Smooth muscle cell (in vitro differentiated cells): ENCODE measurements around the gene MPPED1. TPM values are rescaled to one million over a fixed set of nuclear protein-coding genes. Genes with fewer than 3 reads are reported as not detected.

ENCODE experiments used
- DNase-seq: peaks from one replicate; lab custom pipeline; 2025; ENCODE audit not compliant: unreplicated experiment; lab: John Stamatoyannopoulos, UW
- H2AFZ ChIP-seq: fragments of 200-600 bp; sonication (generic); 2 replicates; pipeline ENCODE4 v1.6.0; 2016; ENCODE audit warnings: antibody characterized with exemption, low read depth, mild to moderate bottlenecking
- H3F3A ChIP-seq: fragments of 200-600 bp; sonication (generic); 2 replicates; pipeline ENCODE4 v1.6.0; 2017; ENCODE audit warnings: antibody characterized with exemption, low read depth
- H3K27ac ChIP-seq: fragments of 200-600 bp; sonication (generic); 2 replicates; pipeline ENCODE4 v1.5.1; 2016; ENCODE audit warnings: low read depth, mild to moderate bottlenecking
- H3K27me3 ChIP-seq: fragments of 200-600 bp; sonication (generic); 2 replicates; pipeline ENCODE4 v1.6.1; 2016; ENCODE audit warnings: low read depth, mild to moderate bottlenecking
- H3K36me3 ChIP-seq: fragments of 200-600 bp; sonication (generic); 2 replicates; pipeline ENCODE4 v1.5.1; 2016; ENCODE audit warnings: low read depth
- H3K4me1 ChIP-seq: fragments of 200-600 bp; sonication (generic); 2 replicates; pipeline ENCODE4 v1.5.1; 2016; ENCODE audit warnings: low read depth
- H3K4me2 ChIP-seq: fragments of 200-600 bp; sonication (generic); 2 replicates; pipeline ENCODE4 v1.6.0; 2016; ENCODE audit warnings: mild to moderate bottlenecking
- H3K4me3 ChIP-seq: fragments of 200-600 bp; sonication (generic); 2 replicates; pipeline ENCODE4 v1.5.1; 2016; ENCODE audit warnings: mild to moderate bottlenecking
- H3K79me2 ChIP-seq: fragments of 200-600 bp; sonication (generic); 2 replicates; pipeline ENCODE4 v1.6.0; 2016; ENCODE audit warnings: low read depth, mild to moderate bottlenecking
- H3K9ac ChIP-seq: fragments of 200-600 bp; sonication (generic); 2 replicates; pipeline ENCODE4 v1.6.0; 2016; ENCODE audit warnings: low read depth
- H3K9me3 ChIP-seq: fragments of 200-600 bp; sonication (generic); replicated peaks from 2 replicates; pipeline ENCODE4 v1.5.1; 2016; ENCODE audit warnings: low read depth
- H4K20me1 ChIP-seq: fragments of 200-600 bp; sonication (generic); 2 replicates; pipeline ENCODE4 v1.6.0; 2016; ENCODE audit warnings: low read depth
- CTCF ChIP-seq: fragments of 200-600 bp; sonication (generic); IDR thresholded peaks from 2 replicates; pipeline ENCODE4 v1.5.1; 2017; ENCODE audit warnings: borderline replicate concordance, mild to moderate bottlenecking, antibody characterized with exemption; ENCODE audit not compliant: insufficient read depth, poor library complexity, severe bottlenecking
- WGBS: methylation state at CpG from one replicate; pipeline ENCODE4 v1.1.7; 2016; ENCODE audit warnings: low lambda C conversion rate; 5-methylcytosine and 5-hydroxymethylcytosine counted together
- polyA plus RNA-seq: library from polyadenylated mRNA; unstranded; fragments of >200 nt; fragmentation: Nextera tagmentation; extraction: Ambion mirVana; gene quantifications from 2 replicates; pipeline ENCODE4 v1.2.1, GENCODE V29; 2016
- total RNA-seq: library from RNA; depleted of rRNA; stranded (reverse); fragments of >200 nt; gene quantifications from 2 replicates; pipeline ENCODE4 v1.2.3, GENCODE V29; 2014

MPPED1 gene
- total and polyA plus RNA-seq, 2 experiments from 2014 or later = not detected

GRCh38 chr22:43526946-43527345 is 115.1 kb downstream of the MPPED1 start:
- no peaks in the 10 kb centered on the region for H3K27me3 ChIP-seq
- DNase-seq = no peak
- H3K4me2 ChIP-seq = no peak overlapping the region
- WGBS = 92% methylated on average over 5 of the region's 5 CpGs
- no peaks in the 10 kb centered on the region for H3K4me1 ChIP-seq
- no peaks in the 10 kb centered on the region for H3F3A ChIP-seq
- H3K9ac ChIP-seq = no peak overlapping the region
- no peaks in the 10 kb centered on the region for H3K36me3 ChIP-seq
- H3K27ac ChIP-seq = no peak overlapping the region
- TF ChIP-seq CTCF = no peak
- no peaks in the 10 kb centered on the region for H3K9me3 ChIP-seq
- no peak overlapping the region for H3K4me3 ChIP-seq
- no peaks in the 10 kb centered on the region for H4K20me1 ChIP-seq
- no peak overlapping the region for H2AFZ ChIP-seq
- H3K79me2 ChIP-seq = no peaks in the 10 kb centered on the region

GRCh38 chr22:43528601-43529360 is 117.0 kb downstream of the MPPED1 start:
- H3F3A ChIP-seq = no peaks in the 10 kb centered on the region
- no peak overlapping the region for H3K27ac ChIP-seq
- H2AFZ ChIP-seq = no peak overlapping the region
- H3K9me3 ChIP-seq = no peaks in the 10 kb centered on the region
- 88% methylated on average over 12 of the region's 12 CpGs for WGBS
- H3K36me3 ChIP-seq = no peaks in the 10 kb centered on the region
- H3K9ac ChIP-seq = no peak overlapping the region
- DNase-seq = no peak
- no peaks in the 10 kb centered on the region for H3K4me1 ChIP-seq
- no peak for TF ChIP-seq CTCF
- H3K4me3 ChIP-seq = no peak overlapping the region
- no peaks in the 10 kb centered on the region for H3K27me3 ChIP-seq
- no peaks in the 10 kb centered on the region for H3K79me2 ChIP-seq
- H3K4me2 ChIP-seq = no peak overlapping the region
- H4K20me1 ChIP-seq = no peaks in the 10 kb centered on the region

GRCh38 chr22:43529461-43529860 is 117.6 kb downstream of the MPPED1 start:
- H3K36me3 ChIP-seq = no peaks in the 10 kb centered on the region
- H3K9me3 ChIP-seq = no peaks in the 10 kb centered on the region
- H3K27me3 ChIP-seq = no peaks in the 10 kb centered on the region
- no peak overlapping the region for H3K4me3 ChIP-seq
- H3K27ac ChIP-seq = no peak overlapping the region
- no peaks in the 10 kb centered on the region for H4K20me1 ChIP-seq
- H2AFZ ChIP-seq = no peak overlapping the region
- no peaks in the 10 kb centered on the region for H3K79me2 ChIP-seq
- WGBS = 97% methylated on average over 2 of the region's 2 CpGs
- H3K4me1 ChIP-seq = no peaks in the 10 kb centered on the region
- H3K4me2 ChIP-seq = no peak overlapping the region
- DNase-seq = no peak
- no peak overlapping the region for H3K9ac ChIP-seq
- no peaks in the 10 kb centered on the region for H3F3A ChIP-seq
- TF ChIP-seq CTCF = no peak

GRCh38 chr22:43529934-43530333 is 118.1 kb downstream of the MPPED1 start:
- no peaks in the 10 kb centered on the region for H3K36me3 ChIP-seq
- DNase-seq = no peak
- no peaks in the 10 kb centered on the region for H3K9me3 ChIP-seq
- no peaks in the 10 kb centered on the region for H3F3A ChIP-seq
- no peak for TF ChIP-seq CTCF
- no peak overlapping the region for H3K4me3 ChIP-seq
- H3K27ac ChIP-seq = no peak overlapping the region
- no peaks in the 10 kb centered on the region for H3K27me3 ChIP-seq
- H4K20me1 ChIP-seq = no peaks in the 10 kb centered on the region
- WGBS = 84% methylated on average over 9 of the region's 9 CpGs
- no peak overlapping the region for H2AFZ ChIP-seq
- no peak overlapping the region for H3K4me2 ChIP-seq
- H3K4me1 ChIP-seq = no peaks in the 10 kb centered on the region
- no peaks in the 10 kb centered on the region for H3K79me2 ChIP-seq
- H3K9ac ChIP-seq = no peak overlapping the region
